PC-3 (cell line): ENCODE data around the gene LTBP1. TPM values are rescaled to one million over a fixed set of nuclear protein-coding genes. Genes with fewer than 3 reads are reported as not detected.

ENCODE experiments used
- ATAC-seq: fragments of 200-7000 bp; cut with Tn5 transposase; 2 replicates; pipeline ENCODE4 v1.9.1; 2020; ENCODE audit warnings: mild to moderate bottlenecking, moderate library complexity
- BruUV-seq: library from RNA; stranded (reverse); fragments of 400-500 nt; replicated peaks from 2 replicates; lab custom pipeline; 2021; lab: Mats Ljungman, UMichigan
- CTCF ChIA-PET: fragments of 300-600 bp; sonication (Branson Sonifier 250); formaldehyde crosslinking; loops from one replicate; lab custom pipeline; 2022; ENCODE audit warnings: antibody characterized with exemption; lab: Charles Lee
- POLR2A ChIA-PET: fragments of 300-600 bp; sonication (Branson Sonifier 250); formaldehyde crosslinking; loops from one replicate; lab custom pipeline; 2022; ENCODE audit warnings: antibody characterized with exemption; ENCODE audit not compliant: unreplicated experiment; lab: Charles Lee
- DNase-seq: peaks from one replicate; pipeline ENCODE4 v3.0.0-alpha.2; 2015
- H2AFZ ChIP-seq: fragments of 300-600 bp; sonication (generic); 2 replicates; pipeline ENCODE4 v1.6.0; 2016; ENCODE audit warnings: antibody characterized with exemption, low read length
- H3F3A ChIP-seq: fragments of 300-600 bp; sonication (generic); one replicate; pipeline ENCODE4 v1.6.0; 2017; ENCODE audit warnings: antibody characterized with exemption, low read length, control low read depth, mild to moderate bottlenecking; ENCODE audit not compliant: unreplicated experiment
- H3K27ac ChIP-seq: fragments of 300-600 bp; sonication (generic); 2 replicates; pipeline ENCODE4 v1.5.1; 2016; ENCODE audit warnings: mild to moderate bottlenecking, low read length
- H3K27me3 ChIP-seq: fragments of 300-600 bp; sonication (generic); 2 replicates; pipeline ENCODE4 v1.6.1; 2016; ENCODE audit warnings: low read length, mixed read lengths
- H3K36me3 ChIP-seq: fragments of 300-600 bp; sonication (generic); 2 replicates; pipeline ENCODE4 v1.6.1; 2016; ENCODE audit warnings: low read depth, mixed run types, low read length, mixed read lengths
- H3K4me1 ChIP-seq: fragments of 300-600 bp; sonication (generic); 2 replicates; pipeline ENCODE4 v1.5.1; 2016; ENCODE audit warnings: low read length; ENCODE audit not compliant: insufficient read depth
- H3K4me2 ChIP-seq: fragments of 300-600 bp; sonication (generic); 2 replicates; pipeline ENCODE4 v1.6.0; 2016; ENCODE audit warnings: low read length
- H3K4me3 ChIP-seq: fragments of 300-600 bp; sonication (generic); 2 replicates; pipeline ENCODE4 v1.5.1; 2016; ENCODE audit warnings: mild to moderate bottlenecking, low read length, mixed read lengths
- H3K79me2 ChIP-seq: fragments of 300-600 bp; sonication (generic); 2 replicates; pipeline ENCODE4 v1.6.1; 2017; ENCODE audit warnings: low read length, mixed read lengths
- H3K9ac ChIP-seq: fragments of 300-600 bp; sonication (generic); 2 replicates; pipeline ENCODE4 v1.6.0; 2016; ENCODE audit warnings: mild to moderate bottlenecking, low read length
- H3K9me2 ChIP-seq: fragments of 300-600 bp; sonication (generic); replicated peaks from 2 replicates; pipeline ENCODE4 v1.6.1; 2016; ENCODE audit warnings: mixed run types, low read length, mixed read lengths
- H3K9me3 ChIP-seq: fragments of 300-600 bp; sonication (generic); 2 replicates; pipeline ENCODE4 v1.6.1; 2016; ENCODE audit warnings: low read length, mixed read lengths
- H4K20me1 ChIP-seq: fragments of 300-600 bp; sonication (generic); 2 replicates; pipeline ENCODE4 v1.6.1; 2016; ENCODE audit warnings: low read length, mixed read lengths
- CTCF ChIP-seq: fragments of 300-600 bp; sonication (generic); conservative IDR thresholded peaks from 2 replicates; pipeline ENCODE4 v1.5.1; 2017; ENCODE audit warnings: antibody characterized with exemption, low read depth, mild to moderate bottlenecking, low read length
- EZH2 ChIP-seq: fragments of 300-600 bp; sonication (generic); IDR thresholded peaks from one replicate; pipeline ENCODE4 v1.6.1; 2017; ENCODE audit warnings: antibody characterized with exemption, mild to moderate bottlenecking, low read length; ENCODE audit not compliant: unreplicated experiment
- EZH2phosphoT487 ChIP-seq: fragments of 300-600 bp; sonication (generic); IDR thresholded peaks from 2 replicates; pipeline ENCODE4 v1.6.1; 2018; ENCODE audit warnings: mild to moderate bottlenecking, antibody characterized with exemption, low read length, borderline replicate concordance
- intact Hi-C: fragments of 100-400 bp; cut with micrococcal nuclease; formaldehyde crosslinking; loops from 2 replicates; pipeline ENCODE4 v1.9.0; 2023
- total RNA-seq: library from RNA; depleted of rRNA; stranded (reverse); fragments of >200 nt; gene quantifications from 2 replicates; pipeline ENCODE4 v1.2.3, GENCODE V29; 2014

The LTBP1 gene
- total RNA-seq, 1 experiment from 2014 or later = 45.9 TPM

GRCh38 chr2:32958821-32959220 lies 12.1 kb downstream of the LTBP1 start:
- no peaks in the 10 kb centered on the region for H3K79me2 ChIP-seq
- H3K4me3 ChIP-seq = no peak overlapping the region
- no peaks in the 10 kb centered on the region for H3F3A ChIP-seq
- no peaks in the 10 kb centered on the region for H3K9me3 ChIP-seq
- no peaks in the 10 kb centered on the region for H3K4me1 ChIP-seq
- BruUV-seq = no TSS peak
- POLR2A ChIA-PET = no interaction called here
- ATAC-seq (peak; percentile 18; the same call in 1 of the 2 replicates), DNase-seq (peak; percentile 15)
- intact Hi-C loops = no loop called here
- no peaks in the 10 kb centered on the region for H4K20me1 ChIP-seq
- CTCF ChIA-PET = no interaction called here
- no peaks in the 10 kb centered on the region for H3K27me3 ChIP-seq
- H3K9ac ChIP-seq = no peak overlapping the region
- no peak for TF ChIP-seq EZH2
- no peak for TF ChIP-seq EZH2phosphoT487
- no peak for TF ChIP-seq CTCF
- H2AFZ ChIP-seq = no peak overlapping the region
- H3K27ac ChIP-seq = no peak overlapping the region
- no peak overlapping the region for H3K4me2 ChIP-seq
- no peaks in the 10 kb centered on the region for H3K9me2 ChIP-seq
- no peaks in the 10 kb centered on the region for H3K36me3 ChIP-seq

DNA sequence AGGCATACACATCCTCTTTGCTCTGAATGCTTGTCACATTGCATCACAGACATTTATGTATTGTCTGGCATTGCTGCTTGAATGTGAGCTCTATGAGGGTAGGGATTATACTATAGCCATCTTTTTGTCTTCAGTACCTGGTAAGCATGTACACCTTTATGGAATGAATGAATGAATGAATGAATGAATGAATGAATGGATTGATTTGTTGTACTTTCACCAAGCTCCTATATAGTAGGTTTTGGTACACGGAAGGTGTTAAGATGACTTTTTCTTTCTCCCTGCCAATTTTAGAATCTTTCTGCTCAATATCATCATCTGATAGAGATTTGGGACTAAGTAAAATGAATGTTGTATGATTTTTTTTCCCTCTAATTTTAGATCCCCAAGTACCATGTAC lies 13.5 kb downstream of the LTBP1 start:
- Histone ChIP-seq H3K9me2 (no peaks in the 10 kb centered on the region), H3K27ac (no peak overlapping the region), H3K9me3 (no peaks in the 10 kb centered on the region), H3K27me3 (no peaks in the 10 kb centered on the region), H3K4me2 (no peak overlapping the region), H3K9ac (no peak overlapping the region), H2AFZ (no peak overlapping the region), H4K20me1 (no peaks in the 10 kb centered on the region), H3K4me3 (no peak overlapping the region), H3K4me1 (no peaks in the 10 kb centered on the region), H3K36me3 (no peaks in the 10 kb centered on the region), H3K79me2 (no peaks in the 10 kb centered on the region), H3F3A (no peaks in the 10 kb centered on the region)
- ChIA-PET CTCF (no interaction called here), POLR2A (no interaction called here)
- TF ChIP-seq CTCF = no peak
- TF ChIP-seq EZH2phosphoT487 = no peak
- no peak for TF ChIP-seq EZH2
- intact Hi-C loops = no loop called here
- ATAC-seq (no peak), DNase-seq (no peak)
- BruUV-seq = no TSS peak

GRCh38 chr2:32960647-32961403 lies 14.1 kb downstream of the LTBP1 start:
- intact Hi-C loops = no loop called here
- no peaks in the 10 kb centered on the region for H3K9me3 ChIP-seq
- no peaks in the 10 kb centered on the region for H3F3A ChIP-seq
- no peaks in the 10 kb centered on the region for H3K4me1 ChIP-seq
- H3K79me2 ChIP-seq = no peaks in the 10 kb centered on the region
- no peaks in the 10 kb centered on the region for H3K27me3 ChIP-seq
- CTCF ChIA-PET = no interaction called here
- DNase-seq = no peak
- no peaks in the 10 kb centered on the region for H3K36me3 ChIP-seq
- TF ChIP-seq EZH2phosphoT487 (no peak), EZH2 (no peak), CTCF (no peak)
- no peak overlapping the region for H2AFZ ChIP-seq
- no peak overlapping the region for H3K4me3 ChIP-seq
- no peaks in the 10 kb centered on the region for H3K9me2 ChIP-seq
- H3K9ac ChIP-seq = no peak overlapping the region
- no peak for ATAC-seq
- no TSS peak for BruUV-seq
- H3K4me2 ChIP-seq = no peak overlapping the region
- POLR2A ChIA-PET = no interaction called here
- no peaks in the 10 kb centered on the region for H4K20me1 ChIP-seq
- no peak overlapping the region for H3K27ac ChIP-seq
